AG04449 (cell line): ENCODE data around the gene ZBTB45.
"Not testable (repeated sequence)": the region's sequence is repeated elsewhere in the genome, so short reads cannot be mapped to it uniquely, and the experiment has no call there.

ENCODE experiments used
- CTCF ChIA-PET: fragments of 350-600 bp; formaldehyde crosslinking; extraction: SDS; loops from one replicate; lab custom pipeline; 2021; ENCODE audit warnings: antibody characterized with exemption; lab: Yijun Ruan, JAX
- POLR2A ChIA-PET: fragments of 400-600, 350-600 bp; formaldehyde crosslinking; extraction: SDS; loops from one replicate; lab custom pipeline; 2020; ENCODE audit warnings: antibody characterized with exemption, inconsistent platforms; lab: Yijun Ruan, JAX
- DNase-seq: peaks from one replicate; pipeline ENCODE4 v3.0.0-alpha.2; 2010; ENCODE audit warnings: low read depth, low spot score
- H3K4me3 ChIP-seq: 2 replicates; pipeline ENCODE4 v1.5.1; 2011; ENCODE audit warnings: low read depth, mild to moderate bottlenecking, control low read depth, low read length
- CTCF ChIP-seq: IDR thresholded peaks from one replicate; pipeline ENCODE4 v1.5.1; 2011; ENCODE audit warnings: mild to moderate bottlenecking, moderate library complexity, low read length, control low read depth, inconsistent platforms; ENCODE audit not compliant: insufficient read depth; ENCODE audit errors: missing control alignments

Gene ZBTB45

GRCh38 chr19:58546019-58546530 is 26.5 kb upstream of the ZBTB45 start:
- peak overlapping the region; percentile 84 for H3K4me3 ChIP-seq
- POLR2A ChIA-PET = interaction anchor here (1.3 to 3.9 kb wide), 2 partner anchors 8 to 11 kb away, joined by 5 to 81 read pairs; partner anchors contain the start of genes CHMP2A and UBE2M
- CTCF ChIA-PET = interaction anchor here (3.1 to 3.8 kb wide), 2 partner anchors 8 to 27 kb away, joined by 22 to 42 read pairs; partner anchors contain the start of genes CHMP2A and ZBTB45
- no peak for DNase-seq
- no peak for TF ChIP-seq CTCF

GRCh38 chr19:58545286-58546018 is 25.8 kb upstream of the ZBTB45 start:
- TF ChIP-seq CTCF = no peak
- ChIA-PET POLR2A (interaction anchor here (0.9 to 3.9 kb wide), 4 partner anchors 9 to 26 kb away, joined by 4 to 81 read pairs (median 21); partner anchors contain the start of genes CHMP2A, UBE2M and ZBTB45), CTCF (interaction anchor here (3.1 to 3.8 kb wide), 2 partner anchors 9 to 26 kb away, joined by 22 to 42 read pairs; partner anchors contain the start of genes CHMP2A and ZBTB45)
- DNase-seq = no peak
- H3K4me3 ChIP-seq = peak overlapping the region; percentile 84

- ChIA-PET CTCF (interaction anchor here (3.1 to 3.8 kb wide), 2 partner anchors 10 to 25 kb away, joined by 22 to 42 read pairs; partner anchors contain the start of genes CHMP2A and ZBTB45), POLR2A (interaction anchor here (0.9 to 3.9 kb wide), 8 partner anchors 9 to 28 kb away, joined by 3 to 81 read pairs (median 4); partner anchors contain the start of genes CHMP2A, UBE2M and ZBTB45)
- H3K4me3 ChIP-seq = peak overlapping the region; percentile 84
- DNase-seq = no peak
- no peak for TF ChIP-seq CTCF
Measured at GRCh38 chr19:58544591-58545285, 25.1 kb upstream of the ZBTB45 start.

- no peak for TF ChIP-seq CTCF
- H3K4me3 ChIP-seq = peak within 1 kb of the TSS; percentile 84
- ChIA-PET POLR2A (interaction anchor here (0.9 to 3.9 kb wide), 10 partner anchors 10 to 45 kb away, joined by 3 to 81 read pairs (median 4); partner anchors contain the start of genes CHMP2A, UBE2M and ZBTB45), CTCF (interaction anchor here (0.9 to 3.8 kb wide), 5 partner anchors 8 to 30 kb away, joined by 3 to 42 read pairs (median 8); partner anchors contain the start of genes CHMP2A and ZBTB45)
- peak; percentile 95 for DNase-seq
Measured at GRCh38 chr19:58543826-58544590, 24.4 kb upstream of the ZBTB45 start, which contains the start of gene TRIM28. TRIM28 (plus strand) TSS chr19:58544064; CDS start chr19:58544758, 694 bp downstream.

- POLR2A ChIA-PET = interaction anchor here (1.1 to 3.9 kb wide), 4 partner anchors 11 to 23 kb away, joined by 4 to 81 read pairs (median 22); partner anchors contain the start of genes CHMP2A, UBE2M and ZBTB45
- CTCF ChIA-PET = interaction anchor here (1.3 to 3.8 kb wide), 4 partner anchors 12 to 29 kb away, joined by 3 to 42 read pairs (median 15); partner anchors contain the start of genes CHMP2A and ZBTB45
- not testable (repeated sequence) for DNase-seq
- peak overlapping the region; percentile 47; the same call in 1 of the 2 replicates for H3K4me3 ChIP-seq
Measured at GRCh38 chr19:58542641-58543372, 23.2 kb upstream of the ZBTB45 start.

GRCh38 chr19:58539169-58539559 is 19.6 kb upstream of the ZBTB45 start:
- DNase-seq, H3K4me3 ChIP-seq, CTCF ChIA-PET, POLR2A ChIA-PET: not testable (repeated sequence)
